ENCODE measurements around the gene OGT.

DNA sequence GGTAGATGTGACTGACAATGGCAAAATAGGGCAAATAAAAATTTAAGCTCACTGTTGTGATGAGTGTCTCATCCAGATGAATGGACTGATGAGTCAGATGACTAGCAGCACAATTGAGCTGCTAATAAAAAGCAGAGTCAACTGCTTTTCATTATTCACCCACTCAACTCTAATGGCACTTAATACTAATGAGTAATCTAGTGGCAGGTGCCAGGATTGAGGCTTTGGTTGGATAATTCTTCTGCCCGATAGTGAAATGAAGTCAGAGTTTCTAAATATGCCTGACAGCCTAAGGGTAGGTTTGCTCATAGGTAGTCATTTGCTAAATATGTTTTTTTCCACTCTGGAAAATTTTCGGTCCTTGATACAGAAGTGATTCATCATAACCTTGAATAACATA is 10.4 kb downstream of the OGT start:
- TF ChIP-seq, protein P1, sequence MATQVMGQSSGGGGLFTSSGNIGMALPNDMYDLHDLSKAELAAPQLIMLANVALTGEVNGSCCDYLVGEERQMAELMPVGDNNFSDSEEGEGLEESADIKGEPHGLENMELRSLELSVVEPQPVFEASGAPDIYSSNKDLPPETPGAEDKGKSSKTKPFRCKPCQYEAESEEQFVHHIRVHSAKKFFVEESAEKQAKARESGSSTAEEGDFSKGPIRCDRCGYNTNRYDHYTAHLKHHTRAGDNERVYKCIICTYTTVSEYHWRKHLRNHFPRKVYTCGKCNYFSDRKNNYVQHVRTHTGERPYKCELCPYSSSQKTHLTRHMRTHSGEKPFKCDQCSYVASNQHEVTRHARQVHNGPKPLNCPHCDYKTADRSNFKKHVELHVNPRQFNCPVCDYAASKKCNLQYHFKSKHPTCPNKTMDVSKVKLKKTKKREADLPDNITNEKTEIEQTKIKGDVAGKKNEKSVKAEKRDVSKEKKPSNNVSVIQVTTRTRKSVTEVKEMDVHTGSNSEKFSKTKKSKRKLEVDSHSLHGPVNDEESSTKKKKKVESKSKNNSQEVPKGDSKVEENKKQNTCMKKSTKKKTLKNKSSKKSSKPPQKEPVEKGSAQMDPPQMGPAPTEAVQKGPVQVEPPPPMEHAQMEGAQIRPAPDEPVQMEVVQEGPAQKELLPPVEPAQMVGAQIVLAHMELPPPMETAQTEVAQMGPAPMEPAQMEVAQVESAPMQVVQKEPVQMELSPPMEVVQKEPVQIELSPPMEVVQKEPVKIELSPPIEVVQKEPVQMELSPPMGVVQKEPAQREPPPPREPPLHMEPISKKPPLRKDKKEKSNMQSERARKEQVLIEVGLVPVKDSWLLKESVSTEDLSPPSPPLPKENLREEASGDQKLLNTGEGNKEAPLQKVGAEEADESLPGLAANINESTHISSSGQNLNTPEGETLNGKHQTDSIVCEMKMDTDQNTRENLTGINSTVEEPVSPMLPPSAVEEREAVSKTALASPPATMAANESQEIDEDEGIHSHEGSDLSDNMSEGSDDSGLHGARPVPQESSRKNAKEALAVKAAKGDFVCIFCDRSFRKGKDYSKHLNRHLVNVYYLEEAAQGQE (IDR thresholded peaks at IDR 0.05; ENCODE audit: insufficient read depth in 1 of 2, low read depth in 2 of 2, low read length in 2 of 2): no peak
- no peak for TF ChIP-seq POLR2AphosphoS5 (IDR thresholded peaks at IDR 0.05; ENCODE audit: low read depth, low read length)
- TF ChIP-seq SIN3A (IDR thresholded peaks at IDR 0.05; ENCODE audit: borderline replicate concordance, insufficient read depth, low read length): no peak

Data from PFSK-1 (cell line).